Heart left ventricle (tissue), 16 donors: ENCODE data around the gene ANXA6. TPM values are rescaled to one million over a fixed set of nuclear protein-coding genes. Genes with fewer than 3 reads are reported as not detected.

Experiments
- ATAC-seq, 4 donors: fragments of 200-7000 bp; cut with Tn5 transposase; one replicate each; pipeline ENCODE4 v1.9.1; 2020 to 2022; ENCODE audit warnings: moderate library complexity in 4 of 4, mild to moderate bottlenecking in 3 of 4, moderate number of reproducible peaks in 1 of 4
- DNase-seq, 5 donors: peaks; one replicate each; pipeline ENCODE4 v3.0.0-alpha.2; 2020
- H3K27ac ChIP-seq, 12 donors: fragments of 200-600 bp; sonication (generic) in 4 of 12; one replicate each; pipeline versions ENCODE4 v1.5.0 to v1.8.0; 2016 to 2022; ENCODE audit warnings: mild to moderate bottlenecking in 2 of 12
- H3K27me3 ChIP-seq, 9 donors: fragments of 200-600 bp; sonication (generic) in 2 of 9; one replicate each; pipeline versions ENCODE4 v1.5.1 to v1.8.0; 2016 to 2022; ENCODE audit warnings: mild to moderate bottlenecking in 3 of 9
- H3K36me3 ChIP-seq, 9 donors: fragments of 200-600 bp; sonication (generic) in 2 of 9; one replicate each; pipeline versions ENCODE4 v1.5.0 to v1.8.0; 2018 to 2022; ENCODE audit warnings: mild to moderate bottlenecking in 2 of 9
- H3K4me1 ChIP-seq, 12 donors: fragments of 200-600 bp; sonication (generic) in 4 of 12; one replicate each; pipeline versions ENCODE4 v1.5.0 to v1.8.0; 2016 to 2022; ENCODE audit warnings: mild to moderate bottlenecking in 3 of 12
- H3K4me3 ChIP-seq, 12 donors: fragments of 200-600 bp; sonication (generic) in 4 of 12; one replicate each; pipeline versions ENCODE4 v1.5.0 to v1.8.0; 2017 to 2022; ENCODE audit warnings: mild to moderate bottlenecking in 9 of 12, moderate library complexity in 4 of 12
- H3K9me3 ChIP-seq, 12 donors: fragments of 200-600 bp; sonication (generic) in 4 of 12; one replicate each; pipeline versions ENCODE4 v1.5.0 to v1.8.0; 2016 to 2022; ENCODE audit warnings: mild to moderate bottlenecking in 1 of 12
- CTCF ChIP-seq, 12 donors: fragments of 200-600 bp; sonication (generic) in 4 of 12; IDR thresholded peaks; one replicate each; pipeline versions ENCODE4 v1.5.0 to v1.8.0; 2018 to 2022; ENCODE audit warnings: antibody characterized with exemption in 12 of 12, mild to moderate bottlenecking in 5 of 12
- POLR2A ChIP-seq, 2 donors: fragments of 450-650 bp; IDR thresholded peaks; one replicate each; pipeline ENCODE4 v1.6.1; 2017; ENCODE audit warnings: antibody characterized with exemption in 2 of 2, mild to moderate bottlenecking in 2 of 2, moderate library complexity in 2 of 2
- WGBS, 4 donors: extraction: QIAGEN DNeasy Blood & Tissue Kit in 2 of 4; methylation state at CpG; one replicate each; pipeline versions ENCODE4 v1.1.5 to v1.1.7; 2013 to 2018; 5-methylcytosine and 5-hydroxymethylcytosine counted together
- intact Hi-C, 10 donors: fragments of 100-400 bp; cut with DNase I; formaldehyde crosslinking; loops; one replicate each; pipeline versions ENCODE4 v1.11.1 to v1.14.2; 2022
- polyA plus RNA-seq, 2 donors: library from polyadenylated mRNA; stranded (reverse); fragments of 200-250 nt; gene quantifications; one replicate each; pipeline ENCODE4 v1.2.3, GENCODE V29; 2013
- total RNA-seq, 9 donors: library from RNA; depleted of rRNA in 2 of 9; stranded (reverse); fragments of >200 nt in 2 of 9; fragmentation: NEBNext Ultra II Directional in 3 of 9; extraction: Animal tissue kit (Norgen Biotek cat#: 25700) in 3 of 9; gene quantifications; one replicate each; pipeline versions ENCODE4 v1.1.0 to v1.2.4, GENCODE V29; 2016 to 2023
- donor health status: ischemic (EF 13 %, LVEDD 7.1; RV severe dilation, severe dysfunction).
- donor health status: healthy with polysubstance abuse.
- donor health status: DM: no; HTN: yes; CAD: no.
- donor health status: DM: no; HTN: no; CAD: no.
- donor health status: ischemic (EF 25% LVEDD 6.9; RV normal size, moderate dysfunction).
- donor health status: ischemic (EF 25% LVEDD 5.7; RV mildly dilated, moderate dysfunction).
- donor health status: healthy.
- donor health status: DM: yes; HTN: yes; CAD: no.
- donor health status: ischemic (EF 35%, LVEDD 5.7; RV mildly dilated, moderate dysfunction).
- donor health status: nonischemic (EF 11% LVEDD 7.7; RV severe dilation, severe dysfunction).
- donor health status: DM: yes; HTN: yes; CAD: no.
- donor health status: PGD.
- donor health status: ischemic (EF 29% LVEDD 5.4; RV normal size, mild dysfunction).
- donor health status: nonischemic (EF 23%, LVEDD 6.1; RV moderate dilation, normal function).

ANXA6 gene
- total and polyA plus RNA-seq, 11 donors = 171 to 287 (median 202) TPM

GRCh38 chr5:151065609-151066008 is 92.0 kb downstream of the ANXA6 start:
- Histone ChIP-seq H3K4me3 (no peak overlapping the region), H3K36me3 (peaks cover 0 to 53% (median 25%) of the 10 kb centered on the region in 9 donors), H3K9me3 (no peaks in the 10 kb centered on the region), H3K27ac (peak overlapping the region in 7 of 12 donors; percentile 14 to 89 (median 75)), H3K4me1 (peaks cover 15 to 100% (median 83%) of the 10 kb centered on the region in 12 donors), H3K27me3 (no peaks in the 10 kb centered on the region)
- no peak for ATAC-seq
- no peak for DNase-seq
- no peak for TF ChIP-seq CTCF (IDR thresholded peaks at IDR 0.05)
- TF ChIP-seq POLR2A (IDR thresholded peaks at IDR 0.05) = no peak
- intact Hi-C loops = loop anchor here in 1 of 10 donors (5.0 kb wide), 1 partner anchor 42 kb away; no protein-coding TSS in a partner anchor
- 79 to 87% (median 86%) methylated on average over 1 of the region's 1 CpG for WGBS, 4 donors

GRCh38 chr5:151064916-151065499 is 92.6 kb downstream of the ANXA6 start:
- 95 to 98% (median 97%) methylated on average over 11 to 12 of the region's 12 CpGs for WGBS, 4 donors
- Histone ChIP-seq H3K9me3 (no peaks in the 10 kb centered on the region), H3K27me3 (no peaks in the 10 kb centered on the region), H3K36me3 (peaks cover 0 to 59% (median 30%) of the 10 kb centered on the region in 9 donors), H3K4me1 (peaks cover 15 to 100% (median 85%) of the 10 kb centered on the region in 12 donors), H3K4me3 (no peak overlapping the region), H3K27ac (peak overlapping the region in 10 of 12 donors; percentile 79 to 97 (median 87))
- peak in 1 of 5 donors; percentile 10 for DNase-seq
- intact Hi-C loops = loop anchor here in 5 of 10 donors (5.0 kb wide), 3 partner anchors 37 to 172 kb away; no protein-coding TSS in a partner anchor
- TF ChIP-seq POLR2A (IDR thresholded peaks at IDR 0.05) (no peak), CTCF (IDR thresholded peaks at IDR 0.05) (no peak)
- no peak for ATAC-seq

- no peaks in the 10 kb centered on the region for H3K9me3 ChIP-seq
- WGBS, 4 donors = 37 to 58% (median 44%) methylated on average over 15 to 17 of the region's 17 CpGs
- no peaks in the 10 kb centered on the region for H3K27me3 ChIP-seq
- no peak for TF ChIP-seq POLR2A (IDR thresholded peaks at IDR 0.05)
- peak in 1 of 12 donors; percentile 12 for TF ChIP-seq CTCF (IDR thresholded peaks at IDR 0.05)
- H3K4me3 ChIP-seq = peak overlapping the region in 1 of 12 donors; percentile 12
- ATAC-seq (peak; percentile 75 to 79 (median 76)), DNase-seq (peak in 4 of 5 donors; percentile 55 to 73 (median 57))
- peaks cover 15 to 99% (median 82%) of the 10 kb centered on the region in 12 donors for H3K4me1 ChIP-seq
- intact Hi-C loops = loop anchor here in 4 of 10 donors (5.0 kb wide), 3 partner anchors 39 to 174 kb away; no protein-coding TSS in a partner anchor
- H3K36me3 ChIP-seq = peaks cover 0 to 64% (median 43%) of the 10 kb centered on the region in 9 donors
- H3K27ac ChIP-seq = peak overlapping the region; percentile 60 to 97 (median 86)
These were observed 94.2 kb downstream of the ANXA6 start for GRCh38 chr5:151063142-151063989.
